Measurements from ENCODE around the gene ENPP7. TPM values are rescaled to one million over a fixed set of nuclear protein-coding genes. Genes with fewer than 3 reads are reported as not detected.

The ENPP7 gene
- polyA plus RNA-seq, 1 experiment: not detected

DNA sequence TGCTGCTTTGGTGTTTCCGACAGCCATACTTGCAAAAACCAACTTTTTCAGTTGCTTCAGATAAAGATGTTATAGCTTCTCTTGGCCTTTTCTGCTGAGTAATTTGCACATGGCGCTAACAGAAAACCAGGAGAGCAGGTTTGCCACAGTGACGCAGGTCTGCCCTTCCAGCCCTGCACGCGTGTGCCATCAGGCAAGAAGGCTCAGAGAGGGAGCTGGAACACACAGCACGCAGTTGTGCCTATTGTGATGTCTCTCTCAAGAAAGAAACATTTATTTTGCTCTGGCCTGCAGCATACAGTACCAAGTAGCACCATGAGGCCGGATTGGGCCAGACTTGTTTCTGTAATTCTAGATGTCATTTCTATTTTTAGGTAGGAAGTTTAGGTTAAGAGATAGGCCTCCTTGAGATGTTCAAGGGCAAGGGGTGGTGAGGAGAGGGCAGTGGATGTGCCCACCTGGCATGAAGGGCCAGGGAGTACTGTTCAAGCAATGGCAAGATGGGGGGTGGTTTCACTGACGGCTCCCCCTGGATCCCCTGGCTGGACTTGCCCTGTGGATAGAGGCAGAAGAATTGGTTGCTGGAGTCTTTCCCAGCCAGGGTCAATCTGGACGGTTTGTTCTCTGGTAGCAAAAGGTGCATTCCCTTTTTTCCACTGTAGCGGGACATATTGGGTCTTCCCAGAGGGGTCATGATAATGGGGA, 49.1 kb downstream of the ENPP7 start:
- DNase-seq (ENCODE audit: low read depth, low spot score): no peak
- ChIA-PET CTCF (no interaction called here), POLR2A (interaction anchor here (0.8 to 2.2 kb wide), 2 partner anchors 17 to 60 kb away, joined by 7 read pairs; partner anchors contain the start of genes CBX4 and CBX8)
- Histone ChIP-seq H3K27ac (ENCODE audit: low read depth, low read length) (no peak overlapping the region), H3K4me3 (ENCODE audit: low read depth, low read length) (no peak overlapping the region), H3K9me3 (ENCODE audit: control insufficient read depth, insufficient read depth, low read length) (no peaks in the 10 kb centered on the region; the same call in 1 of the 2 replicates), H3K27me3 (ENCODE audit: control insufficient read depth, insufficient read depth, low read length) (peaks cover 27% of the 10 kb centered on the region)
- TF ChIP-seq, protein P1, sequence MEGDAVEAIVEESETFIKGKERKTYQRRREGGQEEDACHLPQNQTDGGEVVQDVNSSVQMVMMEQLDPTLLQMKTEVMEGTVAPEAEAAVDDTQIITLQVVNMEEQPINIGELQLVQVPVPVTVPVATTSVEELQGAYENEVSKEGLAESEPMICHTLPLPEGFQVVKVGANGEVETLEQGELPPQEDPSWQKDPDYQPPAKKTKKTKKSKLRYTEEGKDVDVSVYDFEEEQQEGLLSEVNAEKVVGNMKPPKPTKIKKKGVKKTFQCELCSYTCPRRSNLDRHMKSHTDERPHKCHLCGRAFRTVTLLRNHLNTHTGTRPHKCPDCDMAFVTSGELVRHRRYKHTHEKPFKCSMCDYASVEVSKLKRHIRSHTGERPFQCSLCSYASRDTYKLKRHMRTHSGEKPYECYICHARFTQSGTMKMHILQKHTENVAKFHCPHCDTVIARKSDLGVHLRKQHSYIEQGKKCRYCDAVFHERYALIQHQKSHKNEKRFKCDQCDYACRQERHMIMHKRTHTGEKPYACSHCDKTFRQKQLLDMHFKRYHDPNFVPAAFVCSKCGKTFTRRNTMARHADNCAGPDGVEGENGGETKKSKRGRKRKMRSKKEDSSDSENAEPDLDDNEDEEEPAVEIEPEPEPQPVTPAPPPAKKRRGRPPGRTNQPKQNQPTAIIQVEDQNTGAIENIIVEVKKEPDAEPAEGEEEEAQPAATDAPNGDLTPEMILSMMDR (IDR thresholded peaks at IDR 0.05; ENCODE audit: low read depth, low read length): no peak

DNA sequence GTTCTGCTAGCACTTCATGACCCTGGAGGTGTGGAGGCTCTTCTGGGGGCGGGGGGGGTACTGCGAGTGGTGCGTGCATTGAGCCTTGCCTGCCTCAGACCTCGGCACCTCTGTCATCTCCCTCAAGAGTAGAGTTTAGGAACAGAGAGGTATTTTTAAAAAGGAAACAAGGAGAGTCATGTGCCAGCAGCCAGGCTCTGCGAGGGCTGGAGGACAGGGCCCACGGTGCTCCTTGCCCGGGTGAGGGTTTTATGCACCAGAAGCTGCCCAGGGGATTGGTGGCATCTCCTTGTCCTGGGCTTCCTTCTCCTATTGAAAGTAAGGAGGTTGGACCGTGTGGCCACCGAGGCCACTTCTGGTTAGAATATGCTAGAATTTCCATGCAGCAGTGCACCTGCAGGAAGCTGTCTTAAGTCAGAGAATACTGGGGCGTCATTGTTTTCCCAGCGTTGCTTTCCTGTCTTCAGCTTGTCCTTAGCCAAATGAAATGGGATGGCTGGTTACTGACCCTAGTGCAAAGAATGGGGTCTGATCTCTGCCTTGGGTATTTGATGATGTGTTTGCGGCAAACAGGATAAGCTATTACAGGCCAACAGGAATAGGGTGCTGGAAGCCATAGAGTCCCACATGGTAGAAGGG, 50.4 kb downstream of the ENPP7 start:
- DNase-seq (ENCODE audit: low read depth, low spot score): no peak
- peaks cover 15% of the 10 kb centered on the region for H3K27me3 ChIP-seq (ENCODE audit: control insufficient read depth, insufficient read depth, low read length)
- H3K9me3 ChIP-seq (ENCODE audit: control insufficient read depth, insufficient read depth, low read length): no peaks in the 10 kb centered on the region; the same call in 1 of the 2 replicates
- H3K27ac ChIP-seq (ENCODE audit: low read depth, low read length): no peak overlapping the region
- CTCF ChIA-PET: interaction anchor here (1.0 kb wide), 1 partner anchor 8 kb away, joined by 3 read pairs; no protein-coding TSS in a partner anchor
- TF ChIP-seq, protein P1 (IDR thresholded peaks at IDR 0.05; ENCODE audit: low read depth, low read length): no peak
- POLR2A ChIA-PET: no interaction called here
- no peak overlapping the region for H3K4me3 ChIP-seq (ENCODE audit: low read depth, low read length)

DNA sequence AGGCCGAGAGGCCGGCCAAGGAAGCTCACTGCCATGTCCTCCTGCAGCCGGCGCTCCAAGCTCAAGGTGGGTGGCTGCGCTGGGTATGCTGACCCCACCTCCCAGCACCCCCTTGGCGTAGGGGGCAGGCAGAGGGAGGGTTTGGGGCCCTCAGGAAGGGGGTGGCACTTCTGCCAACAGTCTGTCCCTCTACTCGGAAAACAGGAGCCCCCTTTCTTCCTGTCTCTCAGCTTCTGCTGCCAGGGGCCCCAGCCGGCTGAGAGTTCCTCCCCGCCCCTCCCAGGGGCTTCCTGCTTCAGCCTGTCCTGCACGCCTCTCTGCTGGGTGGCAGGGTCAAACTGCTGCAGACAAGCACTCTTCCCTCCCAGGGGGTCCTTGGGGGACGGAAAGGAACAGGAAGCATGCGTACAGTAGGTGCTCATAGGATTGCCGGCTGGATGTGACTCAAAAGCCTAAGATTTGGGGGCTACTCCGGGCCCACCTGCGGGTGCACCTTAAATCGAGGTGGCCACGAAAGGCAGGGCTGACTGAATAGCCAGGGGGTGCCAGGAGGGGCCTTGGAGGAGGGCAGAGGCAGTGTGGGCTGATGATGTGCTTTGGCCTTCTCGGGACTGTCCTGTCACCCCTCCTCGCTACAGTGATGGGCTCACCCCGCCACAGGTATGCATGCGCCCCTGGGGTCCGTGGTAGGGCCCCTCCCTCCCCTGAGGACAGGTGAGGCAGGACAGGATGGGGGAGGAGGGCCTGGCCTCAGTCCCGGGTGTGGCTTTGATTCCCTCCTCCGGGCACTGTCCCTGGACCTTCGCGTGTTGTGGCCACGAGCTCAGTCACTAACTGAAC, 51.2 kb downstream of the ENPP7 start:
- ChIA-PET CTCF (interaction anchor here (1.0 kb wide), 1 partner anchor 7 kb away, joined by 3 read pairs; no protein-coding TSS in a partner anchor), POLR2A (no interaction called here)
- no peak for DNase-seq (ENCODE audit: low read depth, low spot score)
- Histone ChIP-seq H3K9me3 (ENCODE audit: control insufficient read depth, insufficient read depth, low read length) (no peaks in the 10 kb centered on the region; the same call in 1 of the 2 replicates), H3K27ac (ENCODE audit: low read depth, low read length) (no peak overlapping the region), H3K4me3 (ENCODE audit: low read depth, low read length) (no peak overlapping the region), H3K27me3 (ENCODE audit: control insufficient read depth, insufficient read depth, low read length) (peaks cover 8% of the 10 kb centered on the region)
- TF ChIP-seq, protein P1 (IDR thresholded peaks at IDR 0.05; ENCODE audit: low read depth, low read length): no peak

DNA sequence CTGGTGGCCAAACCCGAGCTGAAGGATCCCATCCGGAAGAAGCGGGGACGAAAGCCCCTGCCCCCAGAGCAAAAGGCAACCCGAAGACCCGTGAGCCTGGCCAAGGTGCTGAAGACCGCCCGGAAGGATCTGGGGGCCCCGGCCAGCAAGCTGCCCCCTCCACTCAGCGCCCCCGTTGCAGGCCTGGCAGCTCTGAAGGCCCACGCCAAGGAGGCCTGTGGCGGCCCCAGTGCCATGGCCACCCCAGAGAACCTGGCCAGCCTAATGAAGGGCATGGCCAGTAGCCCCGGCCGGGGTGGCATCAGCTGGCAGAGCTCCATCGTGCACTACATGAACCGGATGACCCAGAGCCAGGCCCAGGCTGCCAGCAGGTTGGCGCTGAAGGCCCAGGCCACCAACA, 53.1 kb downstream of the ENPP7 start:
- Histone ChIP-seq H3K27me3 (ENCODE audit: control insufficient read depth, insufficient read depth, low read length) (peaks cover 17% of the 10 kb centered on the region), H3K9me3 (ENCODE audit: control insufficient read depth, insufficient read depth, low read length) (no peaks in the 10 kb centered on the region; the same call in 1 of the 2 replicates), H3K4me3 (ENCODE audit: low read depth, low read length) (no peak overlapping the region), H3K27ac (ENCODE audit: low read depth, low read length) (no peak overlapping the region)
- CTCF ChIA-PET: no interaction called here
- no peak for DNase-seq (ENCODE audit: low read depth, low spot score)
- POLR2A ChIA-PET: no interaction called here
- TF ChIP-seq, protein P1 (IDR thresholded peaks at IDR 0.05; ENCODE audit: low read depth, low read length): no peak

Data from AG04450 (cell line).